HL-60/S4 treated with retinoic acid at 250 ng/mL for 4 days and 3 days (cell line): ENCODE data around the gene PDS5A.
"Not testable (repeated sequence)": the region's sequence is repeated elsewhere in the genome, so short reads cannot be mapped to it uniquely, and the experiment has no call there.

Experiments used
- in situ Hi-C: fragments of 300-500 bp; cut with MboI; formaldehyde crosslinking; loops from 2 replicates; pipeline ENCODE4 v1.7.0; 2022; ENCODE audit warnings: low sequenced_read_pairs

PDS5A gene

GRCh38 chr4:39963656-39964055, 14.1 kb downstream of the PDS5A start:
- in situ Hi-C loops: no loop called here

GRCh38 chr4:39961311-39961877, 16.3 kb downstream of the PDS5A start:
- in situ Hi-C loops: no loop called here

GRCh38 chr4:39950861-39951481, 26.7 kb downstream of the PDS5A start:
- in situ Hi-C loops: no loop called here

- in situ Hi-C loops: no loop called here
These were observed 29.7 kb downstream of the PDS5A start for GRCh38 chr4:39947963-39948362.

GRCh38 chr4:39947417-39947816, 30.3 kb downstream of the PDS5A start:
- in situ Hi-C loops: no loop called here

GRCh38 chr4:39944245-39944644, 33.5 kb downstream of the PDS5A start:
- in situ Hi-C loops: not testable (repeated sequence)

- in situ Hi-C loops: no loop called here
These were observed 35.2 kb downstream of the PDS5A start for GRCh38 chr4:39942507-39942906.

- in situ Hi-C loops: no loop called here
These were observed 36.0 kb downstream of the PDS5A start for GRCh38 chr4:39941682-39942217.

- in situ Hi-C loops: no loop called here
These were observed 39.9 kb downstream of the PDS5A start for GRCh38 chr4:39937683-39938268.

- in situ Hi-C loops: no loop called here
These were observed 40.9 kb downstream of the PDS5A start for GRCh38 chr4:39936565-39937418.

- in situ Hi-C loops: no loop called here
These were observed 43.8 kb downstream of the PDS5A start for GRCh38 chr4:39933671-39934590.

GRCh38 chr4:39932776-39933402, 44.8 kb downstream of the PDS5A start:
- in situ Hi-C loops: no loop called here

GRCh38 chr4:39931441-39931901, 46.2 kb downstream of the PDS5A start:
- in situ Hi-C loops: no loop called here

GRCh38 chr4:39928538-39928937, 49.2 kb downstream of the PDS5A start:
- in situ Hi-C loops: no loop called here

GRCh38 chr4:39924014-39924413, 53.7 kb downstream of the PDS5A start:
- in situ Hi-C loops: no loop called here

- in situ Hi-C loops: no loop called here
These were observed 55.3 kb downstream of the PDS5A start for GRCh38 chr4:39922399-39922798.

GRCh38 chr4:39913471-39913870, 64.2 kb downstream of the PDS5A start:
- in situ Hi-C loops: no loop called here

GRCh38 chr4:39910064-39910463, 67.6 kb downstream of the PDS5A start:
- in situ Hi-C loops: no loop called here

- in situ Hi-C loops: no loop called here
These were observed 69.4 kb downstream of the PDS5A start for GRCh38 chr4:39908284-39908683.

GRCh38 chr4:39905656-39906055, 72.1 kb downstream of the PDS5A start:
- in situ Hi-C loops: no loop called here
